Measurements from ENCODE around the gene SLC9A4.

- TF ChIP-seq ZBTB33 (IDR thresholded peaks at IDR 0.05) (no peak), MEF2A (IDR thresholded peaks at IDR 0.05; ENCODE audit: insufficient read depth, low read depth, low read length) (no peak), GABPA (IDR thresholded peaks at IDR 0.05; ENCODE audit: low read depth) (no peak), MAX (IDR thresholded peaks at IDR 0.05; ENCODE audit: low read depth, low read length) (no peak), SPI1 (IDR thresholded peaks at IDR 0.05; ENCODE audit: borderline replicate concordance, insufficient read depth, low read depth, low read length) (no peak), CTCF (IDR thresholded peaks at IDR 0.05 in 2 of 3, conservative IDR thresholded peaks at IDR 0.05 in 1 of 3; ENCODE audit: control insufficient read depth in 2 of 3, extremely low read depth in 1 of 3, insufficient read depth in 1 of 3, low read depth in 3 of 3, low read length in 3 of 3) (no peak)
These were observed 36.7 kb upstream of the SLC9A4 start for GRCh38 chr2:102436323-102436722.
